Measurements from ENCODE around the gene SELPLG. TPM values are rescaled to one million over a fixed set of nuclear protein-coding genes. Genes with fewer than 3 reads are reported as not detected.

Gene SELPLG
- total and polyA plus RNA-seq, 11 donors = 1.0 to 26.7 (median 4.0) TPM

DNA sequence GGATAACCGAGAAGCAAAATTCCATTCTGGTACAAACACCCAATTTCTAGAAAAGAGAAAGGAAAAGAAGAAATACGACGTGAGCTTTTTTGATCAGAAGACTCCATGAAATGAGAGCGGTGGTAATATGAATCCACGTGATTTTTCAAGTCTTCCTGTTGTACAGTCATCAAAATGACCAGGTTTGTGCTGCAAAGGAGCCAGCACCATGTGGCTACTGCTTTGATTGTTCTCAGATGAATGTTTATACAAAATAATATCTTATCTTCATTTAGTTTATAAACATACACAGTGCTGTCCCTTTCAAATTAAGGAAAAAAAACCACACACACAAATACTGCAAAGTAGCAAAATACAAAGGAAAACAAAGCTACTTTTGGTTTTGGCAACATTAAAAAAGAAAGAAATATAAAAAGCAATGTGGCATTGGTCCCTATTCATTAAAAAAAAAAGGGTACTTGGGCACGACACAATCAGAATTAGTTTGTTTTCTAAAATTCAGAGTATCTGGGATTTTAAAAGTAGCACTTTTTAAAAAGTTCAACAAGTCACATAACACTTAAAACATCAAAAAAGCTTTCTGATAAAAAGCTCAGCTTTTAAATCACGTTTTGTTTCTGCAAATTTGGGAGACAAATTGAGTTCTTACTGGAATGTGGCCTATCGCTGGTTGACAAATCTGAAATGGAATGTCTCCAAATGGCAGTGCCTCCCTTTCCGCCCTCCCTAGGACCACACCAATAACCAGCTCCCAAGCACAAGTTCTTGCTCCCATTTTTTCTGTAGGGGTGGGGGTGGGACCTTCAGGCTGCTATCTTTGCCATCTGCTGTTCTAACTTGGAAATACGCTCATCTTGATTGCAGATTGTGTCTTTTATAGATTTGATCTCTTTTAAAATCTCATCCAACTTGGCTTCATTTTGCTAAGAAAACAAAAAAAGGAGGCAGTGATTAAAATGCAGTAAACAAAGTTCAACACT is 13.2 kb upstream of the SELPLG start:
- Histone ChIP-seq H3K36me3 (peaks cover 0 to 76% (median 72%) of the 10 kb centered on the region in 9 donors), H3K4me1 (peaks cover 9 to 72% (median 43%) of the 10 kb centered on the region in 12 donors), H3K27me3 (no peaks in the 10 kb centered on the region), H3K27ac (peak overlapping the region in 8 of 12 donors; percentile 1 to 70 (median 15)), H3K9me3 (no peaks in the 10 kb centered on the region), H3K4me3 (no peak overlapping the region)
- ATAC-seq (no peak), DNase-seq (no peak)
- WGBS, 4 donors = 62 to 74% (median 73%) methylated on average over 10 of the region's 10 CpGs
- no peak for TF ChIP-seq POLR2A (IDR thresholded peaks at IDR 0.05)
- TF ChIP-seq, protein P1, sequence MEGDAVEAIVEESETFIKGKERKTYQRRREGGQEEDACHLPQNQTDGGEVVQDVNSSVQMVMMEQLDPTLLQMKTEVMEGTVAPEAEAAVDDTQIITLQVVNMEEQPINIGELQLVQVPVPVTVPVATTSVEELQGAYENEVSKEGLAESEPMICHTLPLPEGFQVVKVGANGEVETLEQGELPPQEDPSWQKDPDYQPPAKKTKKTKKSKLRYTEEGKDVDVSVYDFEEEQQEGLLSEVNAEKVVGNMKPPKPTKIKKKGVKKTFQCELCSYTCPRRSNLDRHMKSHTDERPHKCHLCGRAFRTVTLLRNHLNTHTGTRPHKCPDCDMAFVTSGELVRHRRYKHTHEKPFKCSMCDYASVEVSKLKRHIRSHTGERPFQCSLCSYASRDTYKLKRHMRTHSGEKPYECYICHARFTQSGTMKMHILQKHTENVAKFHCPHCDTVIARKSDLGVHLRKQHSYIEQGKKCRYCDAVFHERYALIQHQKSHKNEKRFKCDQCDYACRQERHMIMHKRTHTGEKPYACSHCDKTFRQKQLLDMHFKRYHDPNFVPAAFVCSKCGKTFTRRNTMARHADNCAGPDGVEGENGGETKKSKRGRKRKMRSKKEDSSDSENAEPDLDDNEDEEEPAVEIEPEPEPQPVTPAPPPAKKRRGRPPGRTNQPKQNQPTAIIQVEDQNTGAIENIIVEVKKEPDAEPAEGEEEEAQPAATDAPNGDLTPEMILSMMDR (IDR thresholded peaks at IDR 0.05) = no peak
- intact Hi-C loops (cut with DNase I) = no loop called here

DNA sequence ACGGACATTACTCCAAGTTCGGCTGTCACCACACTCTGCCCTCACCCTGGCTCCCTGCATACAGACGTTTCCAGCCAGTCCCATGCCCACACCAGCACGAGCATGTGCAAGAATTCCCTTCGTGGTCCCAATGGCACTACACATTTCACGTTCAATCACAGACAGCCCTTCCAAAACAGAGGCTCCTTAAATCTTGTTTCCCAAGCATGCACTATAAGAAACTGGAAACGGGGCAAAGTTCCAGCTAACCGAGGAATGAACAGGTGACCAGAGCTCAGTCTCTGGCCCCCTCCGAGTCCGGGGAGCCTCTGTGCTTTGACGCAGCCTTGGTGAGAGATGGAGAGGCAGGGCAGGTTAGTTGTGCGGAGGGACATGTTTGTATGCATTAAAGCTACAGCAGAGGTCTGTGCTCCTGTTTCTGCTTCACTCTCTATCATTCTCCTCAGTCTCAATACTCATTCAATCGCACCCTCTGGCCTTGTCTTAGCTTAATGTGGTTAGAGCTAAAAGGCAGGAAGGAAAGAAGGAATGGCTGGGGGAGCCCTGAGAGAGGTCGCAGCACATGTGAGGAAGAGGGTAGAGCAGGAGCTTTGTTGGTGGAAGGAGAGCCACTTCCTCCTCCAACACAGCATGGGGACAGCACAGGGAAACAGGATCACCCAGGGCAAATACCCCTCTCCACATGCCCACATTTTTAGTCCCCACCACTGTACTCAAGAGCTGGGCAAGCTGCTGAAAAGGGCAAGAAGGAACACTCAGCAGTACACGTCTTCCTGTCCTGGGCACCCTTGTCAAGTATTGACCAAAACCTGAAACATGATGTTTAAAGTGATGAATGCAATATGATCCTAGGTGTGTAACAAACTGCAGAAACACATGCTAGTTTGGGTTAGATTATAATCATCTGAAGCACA is 12.2 kb upstream of the SELPLG start:
- Histone ChIP-seq H3K4me1 (peaks cover 9 to 81% (median 50%) of the 10 kb centered on the region in 12 donors), H3K27ac (peak overlapping the region in 5 of 12 donors; percentile 14 to 77 (median 48))
- ATAC-seq = no peak

DNA sequence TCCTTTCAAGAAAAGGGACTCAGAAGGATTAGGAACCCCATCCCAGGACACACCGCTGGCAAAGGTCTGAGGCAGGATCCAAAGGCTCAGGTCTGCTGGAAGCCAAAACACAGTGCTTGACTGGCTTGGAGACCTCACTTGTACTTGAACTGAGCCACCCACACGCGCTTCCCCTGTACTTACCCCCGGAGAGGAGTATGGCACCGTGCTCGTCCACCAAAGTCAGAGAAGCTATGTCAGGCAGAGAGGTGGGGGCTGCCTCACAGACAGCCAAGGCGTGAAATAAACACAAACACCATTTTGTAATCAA is 11.1 kb upstream of the SELPLG start:
- no peak for TF ChIP-seq POLR2A (IDR thresholded peaks at IDR 0.05)
- TF ChIP-seq, protein P1 (IDR thresholded peaks at IDR 0.05) = no peak
- ATAC-seq = no peak
- H3K27ac ChIP-seq = peak overlapping the region in 10 of 12 donors; percentile 46 to 83 (median 68)
- 92 to 96% (median 95%) methylated on average over 7 of the region's 7 CpGs for WGBS, 4 donors
- H3K36me3 ChIP-seq = peaks cover 0 to 57% (median 51%) of the 10 kb centered on the region in 9 donors
- H3K9me3 ChIP-seq = no peaks in the 10 kb centered on the region
- H3K4me1 ChIP-seq = peaks cover 9 to 77% (median 48%) of the 10 kb centered on the region in 12 donors
- intact Hi-C loops (cut with DNase I) = no loop called here
- H3K27me3 ChIP-seq = no peaks in the 10 kb centered on the region
- no peak overlapping the region for H3K4me3 ChIP-seq
- no peak for DNase-seq

More for the DNA sequence above, 12.2 kb upstream of the SELPLG start:
- WGBS, 4 donors = 77 to 85% (median 81%) methylated on average over 15 of the region's 15 CpGs
- Histone ChIP-seq H3K4me3 (no peak overlapping the region), H3K36me3 (peaks cover 0 to 67% (median 63%) of the 10 kb centered on the region in 9 donors), H3K9me3 (no peaks in the 10 kb centered on the region), H3K27me3 (no peaks in the 10 kb centered on the region)
- TF ChIP-seq, protein P1 (IDR thresholded peaks at IDR 0.05) = no peak
- TF ChIP-seq POLR2A (IDR thresholded peaks at IDR 0.05) = no peak
- no peak for DNase-seq
- intact Hi-C loops (cut with DNase I) = no loop called here
